D341Med (cell line): Measurements from ENCODE around the gene SH3TC1.

Experiments
- DNase-seq: peaks from one replicate; pipeline ENCODE4 v3.0.0; 2012; ENCODE audit warnings: low spot score

Gene SH3TC1

DNA sequence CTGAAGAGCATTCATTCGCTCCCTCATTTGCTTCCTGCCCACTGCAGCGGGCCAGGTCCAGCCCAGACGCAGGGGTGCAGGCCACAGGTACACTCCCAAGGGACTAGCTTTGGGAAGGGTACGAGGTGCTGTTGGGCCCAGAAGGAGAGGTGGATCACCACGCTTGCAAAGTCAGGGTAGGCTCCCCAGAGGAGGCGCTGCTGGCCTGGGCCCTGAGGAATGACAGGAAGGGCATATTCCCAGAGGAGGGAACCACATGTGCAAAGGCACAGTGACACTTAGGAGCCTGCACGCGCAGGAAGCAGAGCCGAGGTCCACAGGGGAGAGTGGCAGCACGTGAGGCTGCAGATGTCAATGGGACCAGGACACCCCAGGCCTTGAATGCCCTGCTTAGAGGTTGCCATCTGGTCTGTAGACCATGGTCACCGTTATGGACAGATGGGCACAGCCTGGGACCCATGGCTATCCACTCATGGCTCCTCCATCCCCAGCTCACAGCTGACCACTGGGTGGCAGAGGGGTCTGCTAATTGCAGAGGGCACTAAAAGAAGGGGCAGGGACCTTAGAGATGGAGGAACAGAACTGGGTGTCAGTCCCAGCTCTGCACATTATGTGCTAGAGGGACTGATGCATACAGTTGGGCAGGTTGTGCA, 78.4 kb downstream of the SH3TC1 start:
- DNase-seq, result no peak

DNA sequence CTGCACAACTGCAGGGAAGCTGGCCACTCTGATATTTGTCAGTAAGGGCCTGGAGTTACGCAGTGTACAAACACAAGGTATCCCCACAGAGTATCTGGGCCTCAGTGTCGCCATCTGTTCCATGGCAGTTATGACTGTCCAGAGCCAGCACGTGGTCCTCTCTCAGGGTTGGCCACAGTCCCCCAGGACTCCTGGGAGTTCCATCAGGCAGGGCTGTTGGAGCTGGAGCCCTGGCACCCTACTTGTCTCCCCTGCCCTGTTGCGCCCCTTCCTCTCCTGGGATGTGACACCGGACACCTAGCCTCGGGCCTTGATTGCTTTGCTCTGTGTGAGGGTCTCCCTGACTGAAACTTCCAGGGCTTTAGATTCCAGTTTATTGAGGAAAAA, 78.9 kb downstream of the SH3TC1 start:
- DNase-seq, result no peak

- DNase-seq, result no peak
Measured at GRCh38 chr4:8278421-8279287, 79.6 kb downstream of the SH3TC1 start.

- DNase-seq, result no peak
Measured at GRCh38 chr4:8279321-8280157, 80.4 kb downstream of the SH3TC1 start.

GRCh38 chr4:8280158-8280875, 81.2 kb downstream of the SH3TC1 start:
- DNase-seq, result no peak

GRCh38 chr4:8280876-8281440, 81.9 kb downstream of the SH3TC1 start:
- no peak for DNase-seq

DNA sequence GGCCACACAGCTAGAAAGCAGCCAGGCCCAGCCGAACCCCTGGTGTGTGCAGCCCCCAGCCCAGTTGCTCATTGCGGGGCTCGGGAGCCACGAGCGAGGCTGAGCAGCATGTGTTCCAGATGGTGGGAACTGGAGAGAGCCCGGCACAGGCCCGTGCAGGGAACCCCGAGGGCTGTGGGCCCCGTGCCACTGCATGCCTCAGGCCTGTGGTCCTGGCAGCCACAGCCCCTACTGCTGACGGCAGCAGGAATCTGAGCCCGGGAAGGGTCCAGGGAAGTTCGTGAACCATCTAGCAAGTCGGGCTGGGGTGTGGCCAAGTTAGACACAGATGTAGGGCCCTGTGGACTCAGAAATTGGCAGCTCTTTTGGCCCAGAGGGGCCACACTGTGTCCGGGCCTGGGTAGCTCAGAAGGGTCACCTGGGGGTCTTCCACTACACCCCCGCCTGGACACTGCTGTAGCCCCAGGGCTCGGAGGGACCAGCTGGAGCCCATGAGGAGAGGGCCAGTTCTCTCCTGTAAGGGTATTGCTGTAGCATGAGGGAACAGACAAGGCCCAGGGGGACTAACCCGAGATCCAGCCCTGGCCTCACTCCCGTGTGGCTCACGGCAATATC, 82.5 kb downstream of the SH3TC1 start:
- DNase-seq, result no peak

GRCh38 chr4:8282134-8282641, 83.1 kb downstream of the SH3TC1 start:
- DNase-seq, result no peak

- no peak for DNase-seq
Measured at GRCh38 chr4:8282742-8283141, 83.7 kb downstream of the SH3TC1 start.

DNA sequence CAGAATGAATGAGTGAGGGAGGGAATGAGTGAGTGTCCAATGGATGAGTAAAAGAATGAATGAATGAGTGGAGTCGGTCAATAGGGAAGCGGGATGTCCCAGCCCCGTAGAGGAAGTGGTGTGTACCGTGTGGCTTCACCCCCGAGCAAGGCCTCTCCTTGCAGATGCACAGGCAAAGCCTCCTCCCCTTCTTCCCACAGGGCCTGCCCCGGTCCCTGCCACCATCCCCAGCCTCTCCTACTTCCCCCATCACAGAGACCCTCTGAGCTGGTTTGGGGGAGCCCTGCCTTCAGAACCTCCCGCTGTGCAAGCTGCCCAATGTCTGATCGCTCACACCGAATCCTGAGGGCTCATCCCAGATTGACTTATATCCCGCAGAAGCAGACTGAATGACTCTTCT, 84.1 kb downstream of the SH3TC1 start:
- no peak for DNase-seq

DNA sequence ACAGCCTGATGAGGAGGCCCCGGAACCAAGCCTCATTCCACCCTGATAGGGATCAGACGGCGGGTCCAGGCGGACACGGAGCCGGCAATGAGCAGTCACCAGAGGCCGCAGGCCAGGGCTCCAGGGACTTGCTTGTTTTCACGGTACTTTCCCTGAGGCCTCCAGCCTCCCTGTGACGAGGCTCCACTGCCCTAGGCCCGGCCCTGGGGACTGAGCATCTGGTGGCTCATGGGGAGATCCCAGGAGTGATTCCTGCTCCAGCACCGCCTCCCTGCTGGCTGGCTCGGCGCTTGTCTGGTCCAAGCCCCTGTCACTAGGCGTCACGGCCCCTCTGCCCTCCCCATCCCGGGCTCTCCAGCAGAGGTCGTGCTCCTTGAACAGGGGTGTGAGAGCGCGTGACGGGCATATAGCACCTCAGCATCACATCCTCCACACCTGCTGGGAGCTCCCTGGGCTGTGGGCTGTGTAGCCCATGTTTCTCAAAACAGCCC, 84.6 kb downstream of the SH3TC1 start:
- no peak for DNase-seq

DNA sequence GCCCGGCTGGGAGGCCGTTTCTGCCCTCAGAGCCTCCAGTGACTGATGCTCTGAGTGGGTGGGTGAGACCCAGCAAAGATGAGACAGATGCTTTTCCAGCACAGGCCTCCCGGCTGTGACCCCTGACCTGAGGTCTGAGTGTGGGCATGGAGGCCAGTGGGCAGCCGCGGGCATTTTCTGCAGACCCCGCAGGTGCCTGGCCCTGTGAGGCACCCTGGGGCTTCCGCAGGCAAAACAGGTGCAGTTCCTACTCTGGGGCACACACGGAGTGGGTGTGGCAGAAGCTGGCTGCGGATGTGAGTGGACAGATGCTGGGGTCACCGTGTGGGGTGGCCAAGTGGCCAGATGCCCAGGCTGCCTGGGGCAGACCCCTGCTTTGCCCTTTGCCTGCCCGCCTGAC, 85.3 kb downstream of the SH3TC1 start:
- DNase-seq, result no peak

GRCh38 chr4:8285143-8285975, 86.3 kb downstream of the SH3TC1 start:
- DNase-seq, result no peak

DNA sequence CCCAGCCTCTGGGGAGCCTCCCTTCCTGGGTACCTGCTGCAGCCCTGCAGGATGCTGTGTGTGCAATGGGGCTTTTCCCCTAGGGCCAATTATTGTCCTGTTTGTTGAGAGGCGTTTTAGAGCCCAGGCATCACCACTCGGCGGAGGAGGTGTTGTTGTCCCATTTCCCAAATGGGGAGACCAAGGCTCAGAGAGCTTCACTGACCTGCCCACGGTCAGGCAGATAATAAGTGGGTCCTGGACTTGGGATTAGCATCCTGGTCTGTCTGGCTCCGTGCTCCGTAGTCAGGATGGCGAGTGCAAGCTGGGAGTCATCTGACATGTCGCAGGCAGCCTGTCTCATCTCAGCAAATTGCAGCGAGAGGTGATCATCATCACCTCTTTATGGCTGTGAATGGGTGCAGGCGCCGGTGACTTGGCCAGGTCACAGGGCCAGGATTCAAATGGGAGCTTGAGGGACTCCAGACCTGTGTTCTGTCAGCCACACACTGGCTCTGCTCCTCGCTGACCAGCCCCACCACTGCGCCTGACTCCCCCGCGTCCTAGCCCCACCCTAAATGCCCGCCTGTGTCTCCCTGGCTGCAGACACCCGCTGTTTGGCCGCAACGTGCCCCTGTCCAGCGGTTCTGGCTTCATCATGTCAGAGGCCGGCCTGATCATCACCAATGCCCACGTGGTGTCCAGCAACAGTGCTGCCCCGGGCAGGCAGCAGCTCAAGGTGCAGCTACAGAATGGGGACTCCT, 87.1 kb downstream of the SH3TC1 start:
- DNase-seq, result no peak

- DNase-seq, result no peak
Measured at GRCh38 chr4:8286719-8287342, 87.7 kb downstream of the SH3TC1 start.

DNA sequence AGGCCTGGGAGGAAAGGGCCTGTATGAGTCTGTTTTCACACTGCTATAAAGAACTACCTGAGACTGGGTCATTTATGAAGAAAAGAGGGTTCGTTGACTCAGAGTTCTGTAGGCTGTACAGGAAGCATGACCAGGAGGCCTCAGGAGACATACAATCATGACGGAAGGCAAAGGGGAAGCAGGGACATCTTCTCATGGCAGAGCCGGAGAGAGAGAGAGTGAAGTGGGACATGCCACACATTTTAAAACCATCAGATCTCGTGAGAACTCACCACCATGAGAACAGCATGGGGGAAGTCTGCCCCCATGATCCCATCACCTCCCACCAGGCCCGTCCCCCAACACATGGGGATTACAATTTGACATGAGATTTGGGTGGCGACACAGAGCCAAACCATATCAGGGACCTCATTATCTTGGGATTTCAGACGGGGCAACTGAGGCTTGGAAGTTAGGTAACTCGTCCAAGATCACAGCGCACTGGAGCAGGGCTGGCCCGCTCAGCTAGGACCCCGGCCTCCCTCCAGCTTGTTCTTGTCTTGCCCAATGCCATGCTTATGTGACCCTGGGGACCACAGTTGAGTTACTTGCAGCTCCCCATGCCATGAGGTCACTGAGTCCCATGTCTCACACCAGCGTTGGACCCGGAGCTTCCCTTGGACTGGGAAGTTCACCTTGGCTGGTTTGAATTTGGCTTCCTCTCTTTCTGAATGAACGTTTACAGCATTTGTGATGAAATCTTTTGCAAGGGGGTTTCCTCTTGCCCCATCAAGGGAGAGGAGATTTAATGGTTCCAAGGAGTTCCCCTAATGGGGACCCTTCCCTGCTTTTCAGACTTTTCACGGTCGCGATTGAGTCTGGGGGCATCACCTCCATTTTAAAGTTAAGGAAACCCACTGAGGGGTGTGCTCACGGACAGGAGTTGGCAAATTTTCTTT, 88.5 kb downstream of the SH3TC1 start:
- no peak for DNase-seq

DNA sequence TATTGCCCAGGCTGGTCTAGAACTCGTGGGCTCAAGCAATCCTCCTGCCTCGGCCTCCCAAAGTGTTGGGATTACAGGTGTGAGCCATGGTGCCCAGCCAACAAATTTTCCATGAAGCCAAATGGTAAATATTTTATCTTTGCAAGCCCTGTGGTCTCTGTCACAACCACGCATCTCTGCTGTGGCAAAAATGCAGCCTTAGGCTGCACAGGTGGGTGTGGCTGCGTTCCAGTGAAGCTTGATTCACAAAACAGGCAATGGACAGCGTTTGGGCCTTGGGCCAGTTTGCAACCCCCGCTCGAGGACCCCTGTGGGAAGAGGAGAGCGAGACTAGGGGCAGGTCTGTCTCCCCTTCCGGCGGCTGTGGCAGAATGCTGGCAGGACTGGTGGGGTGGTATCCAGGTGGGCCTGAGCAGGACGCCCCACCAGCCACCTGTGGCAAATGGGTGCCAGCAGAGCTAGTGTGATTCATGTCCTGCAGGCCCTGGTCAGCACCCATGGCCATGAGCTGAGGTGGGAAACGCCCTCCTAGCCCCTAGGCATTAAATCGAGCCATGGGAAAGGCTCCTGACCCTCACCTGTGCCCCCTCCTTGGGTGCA, 90.2 kb downstream of the SH3TC1 start:
- no peak for DNase-seq
